Thyroid gland (tissue), 4 donors: Measurements from ENCODE around the gene TNFRSF1A.

ENCODE experiments used
- CTCF ChIP-seq, 6 experiments: fragments of 200-600 bp in 3 of 6; fragments of 450-650 bp in 3 of 6; sonication (generic) in 3 of 6; IDR thresholded peaks; one replicate each; pipeline ENCODE4 v1.5.1; 2016 to 2019; ENCODE audit warnings: antibody characterized with exemption in 6 of 6, mild to moderate bottlenecking in 2 of 6, inconsistent platforms in 1 of 6, moderate library complexity in 1 of 6
- POLR2A ChIP-seq, 2 donors: fragments of 450-650 bp; IDR thresholded peaks; one replicate each; pipeline ENCODE4 v1.6.1; 2017; ENCODE audit warnings: antibody characterized with exemption in 2 of 2, mild to moderate bottlenecking in 2 of 2, moderate library complexity in 1 of 2

- TF ChIP-seq POLR2A (IDR thresholded peaks at IDR 0.05) (no peak), CTCF (IDR thresholded peaks at IDR 0.05) (no peak)
Observed at GRCh38 chr12:6315184-6315583, 26.7 kb downstream of the TNFRSF1A start.
